Parathyroid adenoma (tissue), 2 donors: ENCODE measurements around the gene PRMT2.

ENCODE experiments used
- H2AFZ ChIP-seq: fragments of 300-600 bp; sonication (generic); one replicate; pipeline ENCODE4 v1.7.0; 2017; ENCODE audit warnings: antibody characterized with exemption, mild to moderate bottlenecking
- H3K27ac ChIP-seq: fragments of 300-600 bp; sonication (generic); one replicate; pipeline ENCODE4 v1.7.0; 2017
- H3K27me3 ChIP-seq: fragments of 300-600 bp; sonication (generic); one replicate; pipeline ENCODE4 v1.7.0; 2017; ENCODE audit warnings: low read length; ENCODE audit not compliant: control insufficient read depth, insufficient read depth
- H3K36me3 ChIP-seq: fragments of 300-600 bp; sonication (generic); one replicate; pipeline ENCODE4 v1.7.0; 2017; ENCODE audit warnings: low read length; ENCODE audit not compliant: control insufficient read depth, insufficient read depth
- H3K4me1 ChIP-seq: fragments of 300-600 bp; sonication (generic); one replicate; pipeline ENCODE4 v1.7.0; 2017; ENCODE audit warnings: control low read depth
- H3K4me2 ChIP-seq: fragments of 300-600 bp; sonication (generic); one replicate; pipeline ENCODE4 v1.7.0; 2017; ENCODE audit warnings: low read length
- H3K4me3 ChIP-seq: fragments of 300-600 bp; sonication (generic); one replicate; pipeline ENCODE4 v1.7.0; 2017; ENCODE audit warnings: low read depth, low read length
- H3K79me2 ChIP-seq: fragments of 300-600 bp; sonication (generic); one replicate; pipeline ENCODE4 v1.7.0; 2017; ENCODE audit warnings: control low read depth
- H3K9ac ChIP-seq: fragments of 300-600 bp; sonication (generic); one replicate; pipeline ENCODE4 v1.7.0; 2017; ENCODE audit warnings: mild to moderate bottlenecking
- H3K9me3 ChIP-seq: fragments of 300-600 bp; sonication (generic); one replicate; pipeline ENCODE4 v1.7.0; 2017; ENCODE audit warnings: low read length; ENCODE audit not compliant: control insufficient read depth
- TF ChIP-seq, protein P1 (sequence below): fragments of 300-600 bp; sonication (generic); IDR thresholded peaks from one replicate; pipeline ENCODE4 v1.7.0; 2017; ENCODE audit warnings: antibody characterized with exemption, mild to moderate bottlenecking
- donor health status: primary hyperparathyroidism.

The PRMT2 gene

DNA sequence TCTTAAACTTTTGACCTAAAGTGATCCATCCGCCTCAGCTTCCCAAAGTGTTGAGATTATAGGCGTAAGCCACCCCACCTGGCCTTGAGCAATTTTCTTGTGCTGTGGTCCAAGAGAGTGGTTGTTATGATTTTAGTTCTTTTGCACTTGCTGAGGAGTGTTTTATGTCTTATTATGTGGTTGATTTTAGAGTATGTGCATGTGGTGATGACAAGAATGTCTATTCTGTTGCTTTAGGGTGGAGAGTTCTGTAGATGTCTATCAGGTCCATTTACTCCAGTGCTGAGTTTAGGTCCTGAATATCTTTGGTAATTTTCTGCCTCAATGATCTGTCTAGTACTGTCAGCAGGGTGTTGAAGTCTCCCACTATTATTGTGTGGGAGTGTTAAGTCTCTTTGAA, 19.4 kb upstream of the PRMT2 start:
- no peak overlapping the region for H3K4me2 ChIP-seq
- no peak overlapping the region for H3K4me3 ChIP-seq
- H3K9ac ChIP-seq, result no peak overlapping the region
- no peak overlapping the region for H2AFZ ChIP-seq
- TF ChIP-seq, protein P1, sequence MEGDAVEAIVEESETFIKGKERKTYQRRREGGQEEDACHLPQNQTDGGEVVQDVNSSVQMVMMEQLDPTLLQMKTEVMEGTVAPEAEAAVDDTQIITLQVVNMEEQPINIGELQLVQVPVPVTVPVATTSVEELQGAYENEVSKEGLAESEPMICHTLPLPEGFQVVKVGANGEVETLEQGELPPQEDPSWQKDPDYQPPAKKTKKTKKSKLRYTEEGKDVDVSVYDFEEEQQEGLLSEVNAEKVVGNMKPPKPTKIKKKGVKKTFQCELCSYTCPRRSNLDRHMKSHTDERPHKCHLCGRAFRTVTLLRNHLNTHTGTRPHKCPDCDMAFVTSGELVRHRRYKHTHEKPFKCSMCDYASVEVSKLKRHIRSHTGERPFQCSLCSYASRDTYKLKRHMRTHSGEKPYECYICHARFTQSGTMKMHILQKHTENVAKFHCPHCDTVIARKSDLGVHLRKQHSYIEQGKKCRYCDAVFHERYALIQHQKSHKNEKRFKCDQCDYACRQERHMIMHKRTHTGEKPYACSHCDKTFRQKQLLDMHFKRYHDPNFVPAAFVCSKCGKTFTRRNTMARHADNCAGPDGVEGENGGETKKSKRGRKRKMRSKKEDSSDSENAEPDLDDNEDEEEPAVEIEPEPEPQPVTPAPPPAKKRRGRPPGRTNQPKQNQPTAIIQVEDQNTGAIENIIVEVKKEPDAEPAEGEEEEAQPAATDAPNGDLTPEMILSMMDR, result no peak
- H3K27ac ChIP-seq, result no peak overlapping the region
- H3K9me3 ChIP-seq, result no peaks in the 10 kb centered on the region
- no peaks in the 10 kb centered on the region for H3K4me1 ChIP-seq
- H3K79me2 ChIP-seq, result no peaks in the 10 kb centered on the region
- no peaks in the 10 kb centered on the region for H3K36me3 ChIP-seq
- H3K27me3 ChIP-seq, result no peaks in the 10 kb centered on the region

DNA sequence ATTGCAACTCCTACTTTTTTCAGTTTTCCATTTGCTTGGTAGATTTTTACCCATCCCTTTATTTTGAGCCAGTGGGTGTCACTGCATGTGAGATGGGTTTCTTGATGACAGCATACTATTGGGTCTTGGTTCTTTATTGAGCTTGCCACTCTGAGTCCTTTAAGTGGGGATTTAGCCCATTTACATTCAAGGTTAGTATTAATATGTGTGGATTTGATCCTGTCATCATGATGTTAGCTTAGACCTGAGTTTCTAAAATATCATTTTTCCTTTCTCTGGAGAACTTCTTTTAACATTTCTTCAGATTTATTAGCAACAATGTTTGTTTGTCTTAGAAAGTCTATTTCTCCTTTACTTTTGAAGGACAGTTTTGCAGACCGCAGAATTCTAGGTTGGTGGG, 18.8 kb upstream of the PRMT2 start:
- Histone ChIP-seq H3K79me2 (no peaks in the 10 kb centered on the region), H3K4me1 (no peaks in the 10 kb centered on the region), H2AFZ (no peak overlapping the region), H3K36me3 (no peaks in the 10 kb centered on the region), H3K9me3 (no peaks in the 10 kb centered on the region), H3K9ac (no peak overlapping the region), H3K4me3 (no peak overlapping the region), H3K27me3 (no peaks in the 10 kb centered on the region), H3K4me2 (no peak overlapping the region), H3K27ac (no peak overlapping the region)
- TF ChIP-seq, protein P1, result no peak

DNA sequence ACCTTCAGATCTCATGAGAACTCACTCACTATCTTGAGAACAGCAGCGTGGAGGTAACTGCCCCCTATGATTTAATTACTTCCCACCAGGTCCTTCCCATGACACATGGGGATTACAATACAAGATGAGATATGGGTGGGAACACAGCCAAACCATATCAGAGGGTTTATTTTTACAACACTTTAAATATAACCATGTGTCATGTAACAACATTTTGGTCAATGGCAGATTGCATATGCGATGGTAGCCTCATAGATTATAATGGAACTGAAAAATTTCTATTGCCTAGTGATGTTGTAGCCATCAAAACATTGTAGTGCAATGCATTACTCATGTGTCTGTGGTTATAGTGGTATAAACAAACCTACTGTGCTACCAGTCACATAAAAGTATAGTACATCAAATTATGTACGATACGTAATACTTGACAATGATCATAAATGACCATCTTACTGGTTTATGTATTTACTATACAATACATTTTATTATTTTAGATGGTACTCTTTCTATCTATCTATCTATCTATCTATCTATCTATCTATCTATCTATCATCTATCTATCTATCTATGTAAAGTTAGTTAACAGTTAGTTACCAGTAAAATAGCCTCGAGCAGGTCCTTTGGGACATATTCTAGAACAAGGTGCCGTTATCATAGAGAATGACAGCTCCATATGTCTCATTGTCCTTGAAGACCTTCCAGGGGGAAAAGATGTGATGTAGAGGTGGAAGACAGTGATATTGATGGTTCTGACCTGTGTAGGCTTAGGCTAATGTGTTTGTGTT, 18.0 kb upstream of the PRMT2 start:
- no peaks in the 10 kb centered on the region for H3K27me3 ChIP-seq
- H3K4me1 ChIP-seq, result no peaks in the 10 kb centered on the region
- no peaks in the 10 kb centered on the region for H3K79me2 ChIP-seq
- H3K36me3 ChIP-seq, result no peaks in the 10 kb centered on the region
- no peak overlapping the region for H3K4me3 ChIP-seq
- no peak overlapping the region for H3K9ac ChIP-seq
- no peak overlapping the region for H3K27ac ChIP-seq
- TF ChIP-seq, protein P1, result no peak
- no peak overlapping the region for H3K4me2 ChIP-seq
- no peaks in the 10 kb centered on the region for H3K9me3 ChIP-seq
- H2AFZ ChIP-seq, result no peak overlapping the region

DNA sequence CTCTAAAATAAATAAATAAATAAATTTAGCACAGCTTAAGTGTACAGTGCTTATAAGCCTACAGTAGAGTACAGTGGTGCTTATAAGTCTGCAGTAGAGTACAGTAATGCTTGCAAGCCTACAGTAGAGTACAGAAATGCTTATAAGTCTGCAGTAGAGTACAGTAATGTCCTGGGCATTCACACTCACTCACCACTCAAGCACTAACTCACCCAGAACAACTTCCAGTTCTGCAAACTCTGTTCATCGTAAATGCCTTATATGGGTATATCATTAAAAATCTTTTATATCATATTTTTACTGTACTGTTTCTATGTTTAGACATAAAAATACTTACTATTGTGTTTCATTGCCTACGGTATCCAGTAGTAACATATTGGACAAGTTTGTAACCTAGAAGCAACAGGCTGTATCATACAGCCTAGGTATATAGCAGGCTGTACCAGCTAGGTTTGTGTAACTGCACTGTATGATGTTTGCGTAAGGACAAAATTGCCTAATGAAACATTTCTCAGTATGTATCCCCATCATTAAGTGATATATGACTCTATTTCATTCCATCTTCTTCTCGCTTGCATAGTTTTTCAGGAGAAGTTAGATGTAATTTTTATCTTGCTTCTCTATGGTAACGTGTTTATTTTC, 16.6 kb upstream of the PRMT2 start:
- Histone ChIP-seq H3K9me3 (no peaks in the 10 kb centered on the region), H3K27me3 (no peaks in the 10 kb centered on the region), H3K27ac (no peak overlapping the region), H3K4me2 (no peak overlapping the region), H3K79me2 (no peaks in the 10 kb centered on the region), H2AFZ (no peak overlapping the region), H3K4me3 (no peak overlapping the region), H3K9ac (no peak overlapping the region), H3K4me1 (no peaks in the 10 kb centered on the region), H3K36me3 (no peaks in the 10 kb centered on the region)
- TF ChIP-seq, protein P1, result no peak
